ENCODE results near the gene MAP3K19.

The MAP3K19 gene

DNA sequence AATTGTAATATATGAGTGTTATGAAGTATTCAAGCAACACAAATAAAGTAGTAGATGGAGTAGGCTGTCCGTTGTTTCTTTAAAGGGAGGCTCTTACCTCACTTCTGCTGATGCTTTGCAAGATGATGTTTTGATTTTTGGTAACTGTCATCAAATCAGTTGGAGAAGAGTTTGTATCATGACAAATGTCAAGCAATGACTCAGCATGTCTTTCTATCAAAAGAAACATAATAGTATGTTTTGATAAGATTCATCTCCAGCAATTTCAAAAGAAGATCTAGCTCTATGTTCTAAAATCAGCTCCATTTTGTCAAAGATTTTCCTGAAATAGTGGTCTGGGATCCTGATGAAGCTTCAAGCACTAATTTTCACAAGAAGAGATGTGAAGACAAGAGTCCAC lies 25.6 kb downstream of the MAP3K19 start:
- Histone ChIP-seq H3K27me3 (ENCODE audit: insufficient read depth, low read length) (peaks cover 17% of the 10 kb centered on the region), H3K4me3 (ENCODE audit: low read depth, low read length) (no peak overlapping the region), H3K27ac (ENCODE audit: low read depth, low read length) (no peak overlapping the region), H3K4me1 (ENCODE audit: control insufficient read depth, insufficient read depth, low read length, unreplicated experiment) (no peaks in the 10 kb centered on the region), H2AFZ (ENCODE audit: low read length, unreplicated experiment) (no peak overlapping the region), H3K79me2 (ENCODE audit: control insufficient read depth, insufficient read depth, low read length, unreplicated experiment) (no peaks in the 10 kb centered on the region), H3K36me3 (ENCODE audit: insufficient read depth, low read length) (no peaks in the 10 kb centered on the region)

DNA sequence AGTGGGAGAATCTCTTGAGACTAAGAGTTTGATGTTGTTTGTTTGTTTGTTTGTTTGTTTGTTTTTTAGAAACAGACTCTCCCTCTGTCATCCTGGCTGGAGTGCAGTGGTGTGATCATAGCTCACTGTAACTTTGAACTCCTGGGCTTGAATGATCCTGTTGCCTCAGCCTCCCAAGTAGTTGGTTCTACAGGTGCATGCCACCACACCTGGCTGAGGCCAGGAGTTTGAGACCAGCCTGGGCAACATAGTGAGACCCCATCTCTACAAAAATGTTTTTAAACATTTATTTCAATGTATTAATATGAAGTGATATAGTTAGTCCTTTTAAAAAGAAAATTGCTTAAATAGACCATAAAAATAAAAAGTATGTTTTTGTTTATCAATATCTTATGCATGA lies 35.6 kb downstream of the MAP3K19 start:
- Histone ChIP-seq H3K79me2 (ENCODE audit: control insufficient read depth, insufficient read depth, low read length, unreplicated experiment) (no peaks in the 10 kb centered on the region), H3K27me3 (ENCODE audit: insufficient read depth, low read length) (peaks cover 14% of the 10 kb centered on the region; the same call in 1 of the 2 replicates), H3K27ac (ENCODE audit: low read depth, low read length) (no peak overlapping the region), H3K4me3 (ENCODE audit: low read depth, low read length) (no peak overlapping the region), H2AFZ (ENCODE audit: low read length, unreplicated experiment) (no peak overlapping the region), H3K4me1 (ENCODE audit: control insufficient read depth, insufficient read depth, low read length, unreplicated experiment) (no peaks in the 10 kb centered on the region), H3K36me3 (ENCODE audit: insufficient read depth, low read length) (no peaks in the 10 kb centered on the region)

DNA sequence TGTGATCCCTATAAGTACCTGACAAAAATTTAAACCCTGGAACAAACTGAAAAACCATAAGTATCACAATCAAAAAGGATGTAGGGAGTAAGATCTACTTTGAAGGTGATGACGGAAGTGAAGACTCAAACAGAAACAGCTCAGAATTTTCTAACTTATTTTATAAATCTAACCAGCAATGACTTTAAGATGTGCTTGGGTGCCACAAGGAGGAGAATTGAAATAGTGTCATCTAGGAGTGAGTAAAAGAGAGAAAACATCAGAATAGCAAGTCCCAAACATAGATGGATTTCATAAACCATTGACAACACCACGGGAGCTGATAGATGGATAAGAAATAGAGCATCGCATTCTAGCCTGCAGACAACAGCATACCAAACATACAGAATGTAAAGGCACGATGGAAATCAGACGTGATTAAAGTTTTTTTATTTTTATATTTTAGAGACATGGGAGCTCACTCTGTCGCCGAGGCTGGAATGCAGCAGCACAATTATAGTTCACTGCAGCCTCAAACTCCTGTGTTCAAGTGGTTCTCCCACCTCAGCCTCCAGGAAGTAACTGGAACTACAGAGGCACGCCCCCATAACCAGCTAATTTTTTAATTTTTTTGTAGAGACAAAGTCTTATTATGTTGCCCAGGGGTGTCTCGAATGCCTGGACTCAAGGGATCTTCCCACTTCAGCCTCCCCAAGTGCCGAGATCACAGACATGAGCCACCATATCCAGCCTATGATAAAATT lies 36.9 kb downstream of the MAP3K19 start:
- Histone ChIP-seq H3K4me1 (ENCODE audit: control insufficient read depth, insufficient read depth, low read length, unreplicated experiment) (no peaks in the 10 kb centered on the region), H3K36me3 (ENCODE audit: insufficient read depth, low read length) (no peaks in the 10 kb centered on the region), H3K4me3 (ENCODE audit: low read depth, low read length) (no peak overlapping the region), H3K27me3 (ENCODE audit: insufficient read depth, low read length) (peaks cover 12% of the 10 kb centered on the region; the same call in 1 of the 2 replicates), H3K27ac (ENCODE audit: low read depth, low read length) (no peak overlapping the region), H2AFZ (ENCODE audit: low read length, unreplicated experiment) (no peak overlapping the region), H3K79me2 (ENCODE audit: control insufficient read depth, insufficient read depth, low read length, unreplicated experiment) (no peaks in the 10 kb centered on the region)

DNA sequence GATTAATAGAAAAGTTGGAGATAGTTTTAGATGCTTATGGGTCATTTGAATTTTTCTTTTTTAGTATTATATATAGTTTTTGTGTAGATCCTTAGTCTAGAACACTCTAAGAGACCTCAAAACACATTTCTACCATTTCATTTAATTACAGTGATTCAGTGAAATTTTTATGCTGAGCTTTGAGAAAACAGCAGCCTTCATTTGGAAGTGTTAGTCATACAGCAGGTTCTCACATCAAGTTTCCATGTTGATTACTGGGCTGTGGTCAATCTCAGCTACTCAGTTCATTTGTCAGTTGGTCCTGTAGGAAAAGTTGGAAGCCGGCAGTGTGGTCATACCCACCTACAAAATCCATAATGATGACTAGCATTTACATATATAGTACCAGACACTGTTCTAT lies 37.9 kb downstream of the MAP3K19 start:
- Histone ChIP-seq H3K27me3 (ENCODE audit: insufficient read depth, low read length) (peaks cover 12% of the 10 kb centered on the region), H3K27ac (ENCODE audit: low read depth, low read length) (no peak overlapping the region), H2AFZ (ENCODE audit: low read length, unreplicated experiment) (no peak overlapping the region), H3K4me3 (ENCODE audit: low read depth, low read length) (no peak overlapping the region), H3K4me1 (ENCODE audit: control insufficient read depth, insufficient read depth, low read length, unreplicated experiment) (no peaks in the 10 kb centered on the region), H3K36me3 (ENCODE audit: insufficient read depth, low read length) (no peaks in the 10 kb centered on the region), H3K79me2 (ENCODE audit: control insufficient read depth, insufficient read depth, low read length, unreplicated experiment) (no peaks in the 10 kb centered on the region)

DNA sequence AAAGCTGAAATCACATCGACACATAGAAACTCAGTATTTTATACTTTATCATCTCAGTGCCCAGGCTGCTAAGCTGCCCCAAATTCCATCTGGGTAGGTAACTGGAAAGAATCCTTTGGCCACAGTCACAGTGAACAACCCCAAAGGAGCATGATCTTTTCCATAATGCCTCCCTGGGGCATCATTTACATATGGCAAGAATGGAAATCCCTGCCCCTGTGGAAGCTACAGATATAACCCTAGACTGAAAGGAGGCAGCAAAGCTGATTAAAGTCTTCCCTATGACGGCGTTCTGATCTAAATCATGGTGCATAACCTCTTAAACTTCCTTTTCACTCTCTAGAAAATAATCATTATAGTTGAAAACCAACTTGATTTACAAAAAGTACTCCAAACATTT lies 41.5 kb downstream of the MAP3K19 start:
- no peak overlapping the region for H3K4me3 ChIP-seq (ENCODE audit: low read depth, low read length)
- H3K79me2 ChIP-seq (ENCODE audit: control insufficient read depth, insufficient read depth, low read length, unreplicated experiment): no peaks in the 10 kb centered on the region
- no peaks in the 10 kb centered on the region for H3K4me1 ChIP-seq (ENCODE audit: control insufficient read depth, insufficient read depth, low read length, unreplicated experiment)
- H2AFZ ChIP-seq (ENCODE audit: low read length, unreplicated experiment): no peak overlapping the region
- H3K27ac ChIP-seq (ENCODE audit: low read depth, low read length): no peak overlapping the region
- H3K27me3 ChIP-seq (ENCODE audit: insufficient read depth, low read length): peaks cover 12% of the 10 kb centered on the region
- no peaks in the 10 kb centered on the region for H3K36me3 ChIP-seq (ENCODE audit: insufficient read depth, low read length)

DNA sequence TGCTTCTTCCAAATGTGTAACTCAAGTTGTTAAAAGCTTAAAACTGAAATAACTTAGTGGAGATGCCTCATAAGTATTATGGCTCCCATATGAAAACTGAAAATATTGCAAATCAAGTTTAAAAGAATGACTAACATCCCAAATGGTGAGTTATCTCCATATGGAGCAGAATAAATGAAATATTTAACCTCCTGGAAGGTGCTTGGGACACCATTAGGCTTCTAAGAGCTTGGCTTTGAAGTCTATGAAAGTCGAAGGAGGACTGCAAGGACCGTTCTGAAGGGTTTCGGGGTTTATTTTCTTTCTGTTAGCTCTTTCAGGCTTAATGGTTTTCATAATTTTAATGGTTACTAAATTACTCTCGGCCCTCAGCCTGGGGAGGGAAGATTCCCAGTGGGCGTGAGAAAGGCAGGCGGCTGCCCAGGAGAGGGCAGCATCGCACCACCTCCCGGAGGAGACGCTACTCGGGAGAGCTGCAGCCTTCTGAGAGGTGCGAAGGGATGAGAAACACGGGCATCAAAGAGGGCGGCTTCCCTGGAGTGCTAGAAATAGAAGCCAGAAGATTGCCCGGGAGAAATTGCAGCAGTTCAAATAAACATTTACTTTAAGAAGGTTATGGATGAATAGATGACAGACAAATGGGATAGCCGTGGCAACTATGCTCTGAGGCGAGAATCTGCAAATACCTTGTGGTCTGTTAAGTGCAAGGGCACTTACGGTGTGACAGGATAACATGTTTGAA lies 43.1 kb downstream of the MAP3K19 start:
- Histone ChIP-seq H3K36me3 (ENCODE audit: insufficient read depth, low read length) (no peaks in the 10 kb centered on the region), H3K79me2 (ENCODE audit: control insufficient read depth, insufficient read depth, low read length, unreplicated experiment) (no peaks in the 10 kb centered on the region), H3K4me1 (ENCODE audit: control insufficient read depth, insufficient read depth, low read length, unreplicated experiment) (no peaks in the 10 kb centered on the region), H3K27ac (ENCODE audit: low read depth, low read length) (no peak overlapping the region), H3K27me3 (ENCODE audit: insufficient read depth, low read length) (peaks cover 12% of the 10 kb centered on the region), H2AFZ (ENCODE audit: low read length, unreplicated experiment) (peak overlapping the region; percentile 86), H3K4me3 (ENCODE audit: low read depth, low read length) (peak overlapping the region; percentile 54; the same call in 1 of the 2 replicates)

DNA sequence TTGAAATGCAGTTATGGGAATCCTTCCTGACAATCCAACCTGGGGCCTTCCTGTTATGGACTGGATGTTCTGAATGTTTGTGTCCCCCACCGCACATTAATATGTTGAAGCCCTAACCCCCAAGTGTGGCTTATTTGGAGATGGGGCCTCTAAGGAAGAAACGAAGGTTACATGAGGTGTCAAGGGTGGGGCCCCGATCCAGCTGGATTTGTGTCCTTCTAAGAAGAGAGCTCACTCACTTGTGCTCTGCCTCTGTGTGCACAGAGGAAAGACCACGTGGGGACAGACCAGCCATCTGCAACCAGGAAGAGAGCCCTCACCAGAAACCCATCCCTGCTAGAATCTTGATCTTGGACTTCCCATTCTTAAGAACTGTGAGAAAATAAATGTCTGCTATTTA lies 44.4 kb downstream of the MAP3K19 start:
- Histone ChIP-seq H3K4me1 (ENCODE audit: control insufficient read depth, insufficient read depth, low read length, unreplicated experiment) (no peaks in the 10 kb centered on the region), H3K27me3 (ENCODE audit: insufficient read depth, low read length) (peaks cover 12% of the 10 kb centered on the region), H3K4me3 (ENCODE audit: low read depth, low read length) (no peak overlapping the region), H3K27ac (ENCODE audit: low read depth, low read length) (no peak overlapping the region), H3K36me3 (ENCODE audit: insufficient read depth, low read length) (no peaks in the 10 kb centered on the region), H2AFZ (ENCODE audit: low read length, unreplicated experiment) (no peak overlapping the region), H3K79me2 (ENCODE audit: control insufficient read depth, insufficient read depth, low read length, unreplicated experiment) (no peaks in the 10 kb centered on the region)

DNA sequence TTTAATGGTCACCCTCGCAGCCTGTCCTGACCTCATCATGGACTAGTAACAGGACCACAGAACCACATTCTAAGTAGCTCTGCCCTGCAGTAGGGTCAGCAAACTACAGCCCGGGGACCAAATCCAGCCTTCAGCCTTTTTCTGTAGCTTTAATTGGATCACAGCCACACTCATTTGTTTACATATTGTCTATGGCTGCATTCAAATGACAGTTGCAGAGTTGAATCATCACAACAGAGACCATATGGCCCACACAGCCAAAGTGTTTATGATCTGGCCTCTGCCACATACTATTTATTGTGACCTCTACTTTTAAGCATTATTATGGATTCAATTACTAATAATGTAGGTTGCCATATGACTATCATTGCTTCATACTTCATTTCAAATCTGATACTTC lies 47.7 kb downstream of the MAP3K19 start:
- no peaks in the 10 kb centered on the region for H3K36me3 ChIP-seq (ENCODE audit: insufficient read depth, low read length)
- H3K4me3 ChIP-seq (ENCODE audit: low read depth, low read length): no peak overlapping the region
- no peak overlapping the region for H2AFZ ChIP-seq (ENCODE audit: low read length, unreplicated experiment)
- H3K4me1 ChIP-seq (ENCODE audit: control insufficient read depth, insufficient read depth, low read length, unreplicated experiment): no peaks in the 10 kb centered on the region
- H3K27ac ChIP-seq (ENCODE audit: low read depth, low read length): no peak overlapping the region
- H3K79me2 ChIP-seq (ENCODE audit: control insufficient read depth, insufficient read depth, low read length, unreplicated experiment): no peaks in the 10 kb centered on the region
- peaks cover 1% of the 10 kb centered on the region for H3K27me3 ChIP-seq (ENCODE audit: insufficient read depth, low read length)

DNA sequence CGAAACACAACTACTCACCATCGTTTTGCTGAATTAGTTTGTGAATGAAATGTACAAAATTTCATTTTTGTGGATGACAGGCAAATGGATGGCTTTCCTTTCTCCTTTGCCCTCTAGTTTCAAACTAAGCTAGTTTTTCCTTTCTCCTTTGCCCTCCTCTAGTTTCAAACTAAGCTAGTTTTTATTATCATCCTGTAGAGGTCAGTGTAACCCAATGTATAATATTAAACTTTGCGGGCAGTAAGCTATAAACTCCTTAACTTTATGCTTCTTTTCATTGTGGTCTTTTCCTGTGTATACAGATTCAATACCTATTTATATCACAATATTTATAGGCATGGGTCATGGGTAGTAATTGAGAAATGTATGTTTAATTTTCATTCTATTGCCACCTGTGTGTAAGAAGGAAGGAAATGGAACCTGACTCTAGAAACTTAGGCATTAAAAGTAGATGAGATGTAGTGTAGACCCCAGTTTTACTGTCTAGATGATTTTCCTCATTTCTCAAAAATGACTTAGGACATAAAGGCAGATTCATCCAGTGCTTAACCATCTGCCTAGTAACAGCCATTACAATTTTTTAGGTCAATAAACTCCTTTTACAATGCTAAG lies 58.1 kb downstream of the MAP3K19 start:
- Histone ChIP-seq H3K36me3 (ENCODE audit: insufficient read depth, low read length) (no peaks in the 10 kb centered on the region), H3K27me3 (ENCODE audit: insufficient read depth, low read length) (peaks cover 48% of the 10 kb centered on the region), H2AFZ (ENCODE audit: low read length, unreplicated experiment) (no peak overlapping the region), H3K27ac (ENCODE audit: low read depth, low read length) (no peak overlapping the region), H3K4me1 (ENCODE audit: control insufficient read depth, insufficient read depth, low read length, unreplicated experiment) (no peaks in the 10 kb centered on the region), H3K4me3 (ENCODE audit: low read depth, low read length) (no peak overlapping the region), H3K79me2 (ENCODE audit: control insufficient read depth, insufficient read depth, low read length, unreplicated experiment) (no peaks in the 10 kb centered on the region)

DNA sequence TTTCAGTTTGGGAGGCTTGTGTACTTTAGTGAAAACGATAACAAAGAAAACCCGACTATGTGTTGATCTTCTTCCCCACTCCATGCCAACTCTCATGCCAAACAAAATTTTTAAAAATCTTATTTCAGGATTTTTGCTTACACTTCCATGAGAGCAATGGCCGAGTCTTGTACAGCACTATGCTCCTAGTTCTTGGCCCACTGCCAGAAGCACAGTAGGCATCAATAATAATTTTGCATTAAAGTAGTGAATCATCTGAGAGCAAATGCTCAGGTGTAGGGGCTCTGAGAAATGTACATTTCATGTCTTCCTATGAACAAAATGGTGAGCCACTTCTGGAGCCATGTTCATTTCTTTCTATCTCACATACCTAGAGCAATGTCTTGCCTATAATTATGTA lies 62.2 kb downstream of the MAP3K19 start:
- Histone ChIP-seq H3K4me3 (ENCODE audit: low read depth, low read length) (no peak overlapping the region), H3K79me2 (ENCODE audit: control insufficient read depth, insufficient read depth, low read length, unreplicated experiment) (no peaks in the 10 kb centered on the region), H2AFZ (ENCODE audit: low read length, unreplicated experiment) (no peak overlapping the region), H3K4me1 (ENCODE audit: control insufficient read depth, insufficient read depth, low read length, unreplicated experiment) (no peaks in the 10 kb centered on the region), H3K27me3 (ENCODE audit: insufficient read depth, low read length) (peaks cover 40% of the 10 kb centered on the region), H3K36me3 (ENCODE audit: insufficient read depth, low read length) (no peaks in the 10 kb centered on the region), H3K27ac (ENCODE audit: low read depth, low read length) (no peak overlapping the region)
